ENCODE results near the gene MAGI3. TPM values are rescaled to one million over a fixed set of nuclear protein-coding genes. Genes with fewer than 3 reads are reported as not detected.

MAGI3 gene
- total RNA-seq, 2 experiments from 2014 or later, result 4.7 to 7.8 TPM

GRCh38 chr1:113439277-113439670 is 49.0 kb downstream of the MAGI3 start:
- ChIA-PET CTCF (ENCODE audit: unreplicated experiment) (no interaction called here), POLR2A (interaction anchor here (1.1 kb wide), 1 partner anchor 8 kb away, joined by 3 read pairs; no protein-coding TSS in a partner anchor)
- H3K36me3 ChIP-seq (ENCODE audit: insufficient read depth, low read length), result no peaks in the 10 kb centered on the region
- intact Hi-C loops (cut with micrococcal nuclease; ENCODE audit: unreplicated experiment), result no loop called here
- H3K27ac ChIP-seq (ENCODE audit: low read depth, low read length, poor library complexity, severe bottlenecking), result no peak overlapping the region
- no peak for TF ChIP-seq EZH2phosphoT487 (IDR thresholded peaks at IDR 0.05; ENCODE audit: borderline replicate concordance, low read depth, low read length)
- no peak for TF ChIP-seq CTCF (conservative IDR thresholded peaks at IDR 0.05; ENCODE audit: low read length)
- H3K4me1 ChIP-seq (ENCODE audit: insufficient read depth, low read length, poor library complexity, severe bottlenecking), result peaks cover 5% of the 10 kb centered on the region
- BruUV-seq (replicated peaks), result no TSS peak
- H2AFZ ChIP-seq (ENCODE audit: low read length), result no peak overlapping the region
- H3K4me2 ChIP-seq (ENCODE audit: low read length), result no peak overlapping the region
- H3K79me2 ChIP-seq (ENCODE audit: insufficient read depth, low read depth, low read length), result no peaks in the 10 kb centered on the region
- no peaks in the 10 kb centered on the region for H4K20me1 ChIP-seq (ENCODE audit: insufficient read depth, low read length)
- no peak overlapping the region for H3K4me3 ChIP-seq (ENCODE audit: low read depth, low read length, poor library complexity, severe bottlenecking)
- no peaks in the 10 kb centered on the region for H3K9me2 ChIP-seq (ENCODE audit: insufficient read depth, low read length)
- no peak for DNase-seq (ENCODE audit: low spot score)
- H3K9me3 ChIP-seq (ENCODE audit: low read length), result 0 out of 2 replicates have a peak, but pooled peaks cover under 1% of the 10 kb centered on the region

GRCh38 chr1:113442131-113442530 is 51.8 kb downstream of the MAGI3 start:
- Histone ChIP-seq H3K4me1 (ENCODE audit: insufficient read depth, low read length, poor library complexity, severe bottlenecking) (peaks cover 5% of the 10 kb centered on the region), H3K36me3 (ENCODE audit: insufficient read depth, low read length) (no peaks in the 10 kb centered on the region), H4K20me1 (ENCODE audit: insufficient read depth, low read length) (no peaks in the 10 kb centered on the region), H3K4me3 (ENCODE audit: low read depth, low read length, poor library complexity, severe bottlenecking) (no peak overlapping the region), H3K27ac (ENCODE audit: low read depth, low read length, poor library complexity, severe bottlenecking) (no peak overlapping the region), H2AFZ (ENCODE audit: low read length) (no peak overlapping the region), H3K79me2 (ENCODE audit: insufficient read depth, low read depth, low read length) (no peaks in the 10 kb centered on the region), H3K9me2 (ENCODE audit: insufficient read depth, low read length) (no peaks in the 10 kb centered on the region), H3K4me2 (ENCODE audit: low read length) (no peak overlapping the region), H3K9me3 (ENCODE audit: low read length) (0 out of 2 replicates have a peak, but pooled peaks cover 9% of the 10 kb centered on the region)
- BruUV-seq (replicated peaks), result no TSS peak
- intact Hi-C loops (cut with micrococcal nuclease; ENCODE audit: unreplicated experiment), result no loop called here
- no peak for DNase-seq (ENCODE audit: low spot score)
- CTCF ChIA-PET (ENCODE audit: unreplicated experiment), result no interaction called here
- POLR2A ChIA-PET, result no interaction called here
- TF ChIP-seq EZH2phosphoT487 (IDR thresholded peaks at IDR 0.05; ENCODE audit: borderline replicate concordance, low read depth, low read length) (no peak), CTCF (conservative IDR thresholded peaks at IDR 0.05; ENCODE audit: low read length) (no peak)

GRCh38 chr1:113444857-113445256 is 54.5 kb downstream of the MAGI3 start:
- BruUV-seq (replicated peaks), result no TSS peak
- no peaks in the 10 kb centered on the region for H3K4me1 ChIP-seq (ENCODE audit: insufficient read depth, low read length, poor library complexity, severe bottlenecking)
- H3K4me2 ChIP-seq (ENCODE audit: low read length), result no peak overlapping the region
- intact Hi-C loops (cut with micrococcal nuclease; ENCODE audit: unreplicated experiment), result no loop called here
- ChIA-PET CTCF (ENCODE audit: unreplicated experiment) (no interaction called here), POLR2A (no interaction called here)
- no peaks in the 10 kb centered on the region for H4K20me1 ChIP-seq (ENCODE audit: insufficient read depth, low read length)
- no peak overlapping the region for H3K4me3 ChIP-seq (ENCODE audit: low read depth, low read length, poor library complexity, severe bottlenecking)
- H3K9me2 ChIP-seq (ENCODE audit: insufficient read depth, low read length), result no peaks in the 10 kb centered on the region
- DNase-seq (ENCODE audit: low spot score), result no peak
- TF ChIP-seq EZH2phosphoT487 (IDR thresholded peaks at IDR 0.05; ENCODE audit: borderline replicate concordance, low read depth, low read length), result no peak
- no peak for TF ChIP-seq CTCF (conservative IDR thresholded peaks at IDR 0.05; ENCODE audit: low read length)
- H2AFZ ChIP-seq (ENCODE audit: low read length), result no peak overlapping the region
- no peaks in the 10 kb centered on the region for H3K36me3 ChIP-seq (ENCODE audit: insufficient read depth, low read length)
- no peaks in the 10 kb centered on the region for H3K79me2 ChIP-seq (ENCODE audit: insufficient read depth, low read depth, low read length)
- no peak overlapping the region for H3K27ac ChIP-seq (ENCODE audit: low read depth, low read length, poor library complexity, severe bottlenecking)
- H3K9me3 ChIP-seq (ENCODE audit: low read length), result 0 out of 2 replicates have a peak, but pooled peaks cover 9% of the 10 kb centered on the region

Data from OCI-LY7 (cell line).